T-helper 17 cell (primary cell): ENCODE measurements around the gene TENT4B. TPM values are rescaled to one million over a fixed set of nuclear protein-coding genes. Genes with fewer than 3 reads are reported as not detected.

Source experiments
- ATAC-seq: fragments of 150-1000 bp; cut with Tn5 transposase; 2 replicates; pipeline ENCODE4 v1.10.0; 2021; ENCODE audit warnings: mild to moderate bottlenecking, moderate library complexity
- DNase-seq, 3 donors: peaks; one replicate each; pipeline versions ENCODE4 v3.0.0 to v3.0.0-alpha.2; 2020 to 2021
- H3K9me3 ChIP-seq: one replicate; pipeline ENCODE4 v1.7.0; 2013; ENCODE audit warnings: low read length, mild to moderate bottlenecking; ENCODE audit not compliant: control insufficient read depth, poor library complexity, severe bottlenecking
- H3K27ac Mint-ChIP-seq: one replicate; pipeline ENCODE4 v1.8.0; 2022; ENCODE audit warnings: mild to moderate bottlenecking, moderate library complexity, mixed read lengths
- H3K27me3 Mint-ChIP-seq: one replicate; pipeline ENCODE4 v1.8.0; 2022; ENCODE audit warnings: mixed read lengths
- H3K36me3 Mint-ChIP-seq: one replicate; pipeline ENCODE4 v1.8.0; 2022; ENCODE audit warnings: low read depth, mixed read lengths
- H3K4me1 Mint-ChIP-seq: one replicate; pipeline ENCODE4 v1.8.0; 2022; ENCODE audit warnings: mild to moderate bottlenecking, mixed read lengths
- H3K4me3 Mint-ChIP-seq: one replicate; pipeline ENCODE4 v1.8.0; 2022; ENCODE audit warnings: mild to moderate bottlenecking, moderate library complexity, mixed read lengths
- total RNA-seq, 4 donors: library from RNA in 2 of 4; stranded (reverse) in 2 of 4; gene quantifications; one replicate each; pipeline ENCODE4 v1.2.3 and lab custom pipeline; 2022 to 2026

The TENT4B gene
- total RNA-seq, 2 donors from 2014 or later: 21.5 to 23.0 TPM

- no peak for ATAC-seq
- Mint-ChIP-seq H3K4me1 (peaks cover 68% of the 10 kb centered on the region), H3K36me3 (peaks cover 3% of the 10 kb centered on the region), H3K4me3 (peak overlapping the region; percentile 96), H3K27ac (peak overlapping the region; percentile 98), H3K27me3 (no peaks in the 10 kb centered on the region)
- H3K9me3 ChIP-seq: no peaks in the 10 kb centered on the region
- DNase-seq: no peak
These were observed 118.3 kb downstream of the TENT4B start for GRCh38 chr16:50271148-50272041.

- H3K4me1 Mint-ChIP-seq: peaks cover 71% of the 10 kb centered on the region
- no peaks in the 10 kb centered on the region for H3K27me3 Mint-ChIP-seq
- peak overlapping the region; percentile 98 for H3K27ac Mint-ChIP-seq
- DNase-seq (no peak), ATAC-seq (no peak)
- no peaks in the 10 kb centered on the region for H3K9me3 ChIP-seq
- H3K36me3 Mint-ChIP-seq: peaks cover 3% of the 10 kb centered on the region
- peak overlapping the region; percentile 96 for H3K4me3 Mint-ChIP-seq
These were observed 119.0 kb downstream of the TENT4B start for GRCh38 chr16:50272111-50272571.

- H3K9me3 ChIP-seq: no peaks in the 10 kb centered on the region
- no peaks in the 10 kb centered on the region for H3K27me3 Mint-ChIP-seq
- H3K4me3 Mint-ChIP-seq: peak overlapping the region; percentile 96
- ATAC-seq: no peak
- no peak for DNase-seq
- H3K27ac Mint-ChIP-seq: peak overlapping the region; percentile 98
- H3K4me1 Mint-ChIP-seq: peaks cover 72% of the 10 kb centered on the region
- peaks cover 3% of the 10 kb centered on the region for H3K36me3 Mint-ChIP-seq
These were observed 119.7 kb downstream of the TENT4B start for GRCh38 chr16:50272687-50273381.

- Mint-ChIP-seq H3K27ac (peak overlapping the region; percentile 98), H3K36me3 (peaks cover 3% of the 10 kb centered on the region), H3K27me3 (no peaks in the 10 kb centered on the region), H3K4me1 (peaks cover 74% of the 10 kb centered on the region), H3K4me3 (peak overlapping the region; percentile 96)
- no peak for DNase-seq
- H3K9me3 ChIP-seq: no peaks in the 10 kb centered on the region
- ATAC-seq: no peak
These were observed 120.2 kb downstream of the TENT4B start for GRCh38 chr16:50273382-50273690.

DNA sequence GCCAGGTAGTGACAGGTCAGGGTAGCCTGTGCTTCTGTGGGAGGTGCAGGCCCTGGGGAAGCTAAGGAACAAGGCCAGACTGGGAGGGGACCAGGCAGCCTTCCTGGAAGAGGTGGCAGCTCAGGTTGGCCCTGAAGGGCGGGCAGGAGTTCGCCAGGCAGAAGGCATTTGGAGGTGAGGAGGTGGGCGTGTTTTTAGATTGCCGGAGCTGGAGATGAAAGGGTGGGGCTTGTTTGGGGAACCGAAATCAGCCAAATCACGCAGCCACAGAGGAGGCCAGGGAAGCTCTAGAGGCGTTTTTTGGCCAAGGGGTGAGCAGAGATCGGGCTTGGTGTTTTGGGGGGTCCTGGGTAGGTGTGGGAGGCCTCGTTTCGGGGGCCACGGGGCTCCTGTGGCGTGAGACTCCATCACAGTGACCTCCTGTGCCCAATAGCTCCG is 120.8 kb downstream of the TENT4B start:
- H3K4me1 Mint-ChIP-seq: peaks cover 76% of the 10 kb centered on the region
- peak overlapping the region; percentile 98 for H3K27ac Mint-ChIP-seq
- ATAC-seq (peak; percentile 45), DNase-seq (no peak)
- H3K27me3 Mint-ChIP-seq: no peaks in the 10 kb centered on the region
- H3K9me3 ChIP-seq: no peaks in the 10 kb centered on the region
- peak overlapping the region; percentile 96 for H3K4me3 Mint-ChIP-seq
- H3K36me3 Mint-ChIP-seq: peaks cover 3% of the 10 kb centered on the region

DNA sequence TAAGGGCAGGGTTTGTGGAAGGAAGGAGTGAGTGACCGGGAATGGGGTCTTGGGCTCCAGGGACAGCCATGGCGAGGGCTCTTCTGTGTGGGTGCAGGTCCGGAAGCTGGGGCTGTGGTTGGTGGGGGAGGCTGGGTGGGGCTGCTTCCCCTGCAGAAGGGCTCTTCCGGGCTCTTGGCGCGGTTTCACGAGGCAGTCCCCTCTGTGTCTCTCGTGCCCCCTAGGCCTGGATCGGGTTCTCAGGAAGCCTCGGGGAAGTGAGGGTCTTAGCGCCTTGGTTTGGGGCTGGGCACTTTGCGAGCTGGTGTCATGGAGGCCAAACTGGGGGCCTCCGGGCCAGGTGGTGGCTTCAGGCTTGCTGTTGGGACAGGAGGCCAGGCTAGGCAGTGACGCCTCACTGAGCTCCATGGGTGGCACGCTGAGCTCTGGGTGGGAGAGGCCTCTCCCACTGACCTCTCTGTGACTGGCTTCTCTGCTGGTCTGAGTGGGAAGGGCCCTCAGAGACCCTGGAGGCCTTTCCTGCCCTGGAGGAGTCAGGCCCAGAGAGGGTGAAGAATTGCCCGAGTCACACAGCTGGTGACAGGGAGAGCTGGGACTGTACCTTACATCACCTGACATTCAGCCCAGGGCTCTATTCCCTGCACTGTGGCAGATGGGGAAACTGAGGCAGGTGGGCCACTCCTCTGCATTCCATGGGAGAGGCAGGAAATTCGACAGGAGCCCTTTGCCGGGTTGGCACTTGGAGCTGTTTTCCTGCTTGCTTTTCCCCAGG is 121.4 kb downstream of the TENT4B start:
- H3K4me3 Mint-ChIP-seq: peak overlapping the region; percentile 96
- H3K27me3 Mint-ChIP-seq: no peaks in the 10 kb centered on the region

DNA sequence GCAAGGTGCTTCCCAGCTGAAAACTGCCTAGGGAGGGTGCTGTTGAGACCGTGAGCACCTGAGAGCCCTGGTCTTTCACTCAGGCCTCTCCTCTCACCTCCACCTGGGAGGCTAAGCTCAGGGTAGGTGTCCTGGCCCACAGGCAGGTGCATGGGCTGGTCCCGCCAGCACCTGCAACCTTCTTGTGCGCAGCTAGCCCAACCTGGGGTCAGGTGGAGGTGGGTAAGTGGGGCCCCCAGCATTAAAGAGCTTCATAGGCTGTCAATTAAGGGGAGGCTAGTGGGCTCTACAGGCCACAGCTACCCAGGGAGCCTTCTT is 122.0 kb downstream of the TENT4B start:
- Mint-ChIP-seq H3K4me3 (peak overlapping the region; percentile 96), H3K27me3 (no peaks in the 10 kb centered on the region), H3K4me1 (peaks cover 77% of the 10 kb centered on the region), H3K36me3 (peaks cover under 1% of the 10 kb centered on the region), H3K27ac (peak overlapping the region; percentile 98)
- DNase-seq: no peak
- ATAC-seq: no peak
- no peaks in the 10 kb centered on the region for H3K9me3 ChIP-seq

More for the DNA sequence above, 121.4 kb downstream of the TENT4B start:
- H3K9me3 ChIP-seq: no peaks in the 10 kb centered on the region
- DNase-seq: peak in 2 of 3 donors; percentile 28 to 42
- H3K36me3 Mint-ChIP-seq: no peaks in the 10 kb centered on the region
- H3K27ac Mint-ChIP-seq: peak overlapping the region; percentile 98
- peak; percentile 66 for ATAC-seq
- H3K4me1 Mint-ChIP-seq: peaks cover 77% of the 10 kb centered on the region

DNA sequence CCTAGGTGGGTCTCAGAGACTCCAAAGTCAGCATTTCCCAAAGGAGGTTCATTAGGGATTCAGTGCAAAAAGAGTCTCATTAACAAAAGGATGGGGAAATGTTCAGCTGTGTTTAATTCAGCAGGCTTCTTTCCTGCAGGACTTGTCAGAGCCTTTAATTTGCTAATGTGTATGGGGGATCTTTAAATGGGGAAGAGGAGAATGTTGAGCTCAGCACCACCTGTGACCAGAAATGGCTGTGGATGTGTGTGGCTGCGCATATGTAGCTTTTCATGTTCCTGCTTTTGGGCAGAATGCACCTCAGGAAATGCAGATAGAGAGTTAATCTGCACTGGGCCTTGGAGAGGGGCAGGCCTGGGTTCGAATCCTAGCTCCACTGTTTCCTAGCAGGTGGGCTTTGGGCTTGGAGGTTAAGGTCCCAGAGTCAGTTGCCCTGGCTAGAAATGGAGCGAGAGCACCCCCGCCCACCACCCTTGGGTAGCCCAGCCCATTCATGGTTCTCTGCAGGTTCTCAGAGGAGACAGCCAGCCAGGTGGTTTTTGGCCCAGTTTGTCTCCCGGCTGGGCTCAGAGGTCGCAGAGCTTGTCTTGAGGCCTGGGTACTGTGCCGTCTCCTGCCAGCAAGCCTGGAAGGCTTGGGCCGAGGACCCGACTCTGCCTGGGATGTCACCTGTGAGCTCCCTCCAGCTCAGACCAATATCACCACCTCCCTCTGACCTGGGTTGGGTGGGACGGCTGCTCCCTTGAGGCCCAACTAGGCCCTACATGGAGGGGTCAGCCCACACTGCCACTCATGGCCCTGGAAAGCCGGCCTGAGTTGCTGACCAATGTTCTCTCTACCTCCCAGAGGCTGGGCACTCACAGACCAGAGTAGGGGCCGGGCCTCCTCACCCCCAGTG is 122.6 kb downstream of the TENT4B start:
- peak overlapping the region; percentile 96 for H3K4me3 Mint-ChIP-seq
- ATAC-seq (no peak), DNase-seq (no peak)
- H3K27ac Mint-ChIP-seq: peak overlapping the region; percentile 98
- no peaks in the 10 kb centered on the region for H3K9me3 ChIP-seq
- no peaks in the 10 kb centered on the region for H3K27me3 Mint-ChIP-seq
- peaks cover 76% of the 10 kb centered on the region for H3K4me1 Mint-ChIP-seq
- H3K36me3 Mint-ChIP-seq: peaks cover 5% of the 10 kb centered on the region

- ATAC-seq (no peak), DNase-seq (no peak)
- Mint-ChIP-seq H3K27ac (peak overlapping the region; percentile 96), H3K36me3 (peaks cover 5% of the 10 kb centered on the region), H3K27me3 (no peaks in the 10 kb centered on the region), H3K4me3 (peak overlapping the region; percentile 96), H3K4me1 (peaks cover 74% of the 10 kb centered on the region)
- no peaks in the 10 kb centered on the region for H3K9me3 ChIP-seq
These were observed 123.2 kb downstream of the TENT4B start for GRCh38 chr16:50276326-50276640.

- Mint-ChIP-seq H3K36me3 (peaks cover 5% of the 10 kb centered on the region), H3K4me1 (peaks cover 69% of the 10 kb centered on the region), H3K4me3 (peak overlapping the region; percentile 83), H3K27me3 (no peaks in the 10 kb centered on the region), H3K27ac (peak overlapping the region; percentile 96)
- DNase-seq (no peak), ATAC-seq (no peak)
- H3K9me3 ChIP-seq: no peaks in the 10 kb centered on the region
These were observed 123.9 kb downstream of the TENT4B start for GRCh38 chr16:50276801-50277555.

GRCh38 chr16:50278251-50278650 is 125.1 kb downstream of the TENT4B start:
- Mint-ChIP-seq H3K27ac (peak overlapping the region; percentile 96), H3K4me3 (peak overlapping the region; percentile 83), H3K36me3 (peaks cover 5% of the 10 kb centered on the region), H3K27me3 (no peaks in the 10 kb centered on the region), H3K4me1 (peaks cover 68% of the 10 kb centered on the region)
- no peaks in the 10 kb centered on the region for H3K9me3 ChIP-seq
- DNase-seq: no peak
- ATAC-seq: no peak

GRCh38 chr16:50279504-50279865 is 126.4 kb downstream of the TENT4B start:
- ATAC-seq: no peak
- Mint-ChIP-seq H3K4me3 (peak overlapping the region; percentile 83), H3K27ac (peak overlapping the region; percentile 96)

More at GRCh38 chr16:50279504-50279865, 126.4 kb downstream of the TENT4B start:
- H3K9me3 ChIP-seq: no peaks in the 10 kb centered on the region
- Mint-ChIP-seq H3K27me3 (no peaks in the 10 kb centered on the region), H3K36me3 (peaks cover 5% of the 10 kb centered on the region), H3K4me1 (peaks cover 67% of the 10 kb centered on the region)
- no peak for DNase-seq
